ENCODE results near the gene YARS1.

Gene YARS1

DNA sequence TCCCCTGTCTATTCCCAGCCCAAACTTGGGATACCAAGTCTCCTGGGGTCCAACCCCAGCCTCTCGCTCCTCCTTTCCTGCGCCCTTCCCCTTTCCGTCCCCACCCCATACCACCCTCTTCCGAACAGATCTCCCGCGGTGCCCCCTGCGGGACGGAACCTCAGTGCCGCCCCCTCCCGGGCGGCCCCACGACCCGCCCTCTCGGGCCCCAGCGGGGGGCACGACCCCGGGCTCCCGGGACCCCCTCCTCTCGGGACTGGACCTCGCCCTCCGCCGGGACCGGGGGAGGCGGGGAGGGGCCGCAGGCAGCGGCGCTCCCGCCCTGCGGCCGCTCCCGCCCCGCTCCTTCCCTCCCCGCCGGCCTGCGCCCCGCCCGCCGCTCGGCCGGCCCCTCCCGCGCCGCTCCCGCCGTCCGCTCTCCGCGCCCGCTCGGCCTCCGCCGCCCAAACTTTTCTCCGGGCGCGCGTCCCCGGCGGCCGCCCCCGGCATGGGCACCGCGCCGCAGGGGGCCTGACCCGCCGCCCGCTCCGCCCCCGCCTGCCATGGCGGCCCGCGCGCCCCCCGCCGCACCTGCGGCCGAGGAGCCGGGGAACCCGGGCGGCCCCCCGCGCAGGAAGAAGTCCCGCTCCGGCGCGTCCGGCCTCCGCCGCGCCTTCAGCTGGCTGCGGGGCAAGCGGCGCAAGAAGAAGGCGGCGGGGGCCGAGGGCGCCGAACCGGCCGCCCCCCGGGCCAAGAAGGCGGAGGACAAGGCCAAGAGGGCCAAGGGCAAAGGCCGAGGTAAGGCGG lies 75.6 kb downstream of the YARS1 start:
- no peak for FAIRE-seq

GRCh38 chr1:32741059-32741412 lies 76.1 kb downstream of the YARS1 start:
- no peak for FAIRE-seq

DNA sequence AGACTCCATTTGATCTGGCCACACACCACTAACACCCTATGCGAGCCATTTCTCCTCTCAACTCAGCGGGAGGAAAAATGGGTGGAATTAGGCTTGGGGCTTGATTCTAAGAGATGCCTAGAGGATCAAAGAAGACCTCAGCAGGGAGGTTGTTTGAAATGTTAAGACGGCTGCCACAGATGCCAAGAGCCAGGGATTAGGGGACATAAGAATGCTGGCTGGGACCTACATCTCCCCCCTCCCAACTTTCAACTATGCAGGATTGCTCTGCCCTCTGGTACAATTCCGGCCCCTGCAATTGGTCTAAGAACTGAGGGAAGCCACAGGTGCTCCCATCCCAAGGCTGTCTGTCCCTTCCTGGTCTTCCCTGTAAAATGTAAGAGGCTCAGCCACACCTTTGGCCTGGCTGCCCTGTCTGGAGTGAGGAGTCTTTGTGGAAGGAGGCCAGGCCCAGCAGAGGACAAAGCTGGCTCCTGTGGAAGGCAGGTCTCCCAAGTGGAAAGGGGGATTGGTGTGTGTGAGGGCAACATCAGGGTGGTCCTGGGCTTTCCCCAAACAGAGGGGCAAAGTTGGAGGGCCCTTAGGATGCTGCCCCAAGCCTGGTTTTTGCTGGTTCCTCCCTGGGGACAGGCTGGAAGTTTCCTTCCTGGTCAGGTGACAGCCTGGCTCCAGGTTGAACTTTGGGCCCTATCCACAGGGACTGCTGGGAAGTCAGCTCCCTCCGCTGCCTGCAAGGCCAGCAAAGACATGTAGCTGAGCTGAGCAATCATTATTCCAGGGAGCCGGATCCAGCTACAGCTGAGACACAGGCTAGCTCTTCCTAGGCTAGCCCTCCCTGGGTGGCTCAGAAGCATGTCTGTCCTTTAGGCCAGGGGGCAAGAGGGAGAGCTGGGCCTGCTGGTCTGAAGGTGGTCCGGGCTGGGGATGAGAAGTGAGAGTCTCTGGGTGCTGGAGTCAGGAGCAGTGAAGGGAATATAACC lies 80.1 kb downstream of the YARS1 start:
- no peak for FAIRE-seq

DNA sequence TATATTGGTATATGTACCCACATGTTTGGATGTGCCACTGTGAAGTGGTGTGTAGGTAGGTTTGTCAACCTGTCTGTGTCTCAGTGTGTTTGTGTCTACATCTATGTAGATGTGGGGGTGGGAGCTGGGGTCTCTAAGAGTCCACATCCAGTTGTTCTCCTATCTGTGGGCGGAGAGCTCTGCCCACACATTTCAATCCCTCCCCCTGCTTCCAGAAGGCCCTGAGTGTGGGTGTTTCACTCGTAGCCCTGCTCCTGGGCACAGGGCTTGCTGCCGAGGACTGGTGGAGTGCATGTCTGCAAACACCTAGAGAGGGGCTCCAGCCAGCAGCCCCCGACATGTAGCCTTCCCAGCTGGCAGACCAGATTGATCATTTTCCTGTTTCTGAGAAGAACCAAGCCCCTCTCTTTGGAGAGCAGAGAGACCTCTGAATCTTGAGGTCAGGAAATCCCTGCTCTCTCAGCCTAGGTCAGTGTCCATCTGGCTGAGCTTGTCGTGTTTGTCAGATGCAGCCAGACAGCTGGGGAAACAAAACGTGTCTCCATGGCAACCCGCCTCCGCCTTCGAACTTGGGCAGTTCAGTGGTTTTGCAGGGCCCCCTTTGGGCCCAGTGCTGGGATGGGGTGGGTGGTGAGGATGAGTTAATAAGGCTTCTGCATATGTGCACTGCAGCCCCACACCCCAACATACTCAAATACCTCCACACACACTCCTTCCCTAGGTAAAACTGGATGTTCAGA lies 83.4 kb downstream of the YARS1 start:
- FAIRE-seq, result no peak

DNA sequence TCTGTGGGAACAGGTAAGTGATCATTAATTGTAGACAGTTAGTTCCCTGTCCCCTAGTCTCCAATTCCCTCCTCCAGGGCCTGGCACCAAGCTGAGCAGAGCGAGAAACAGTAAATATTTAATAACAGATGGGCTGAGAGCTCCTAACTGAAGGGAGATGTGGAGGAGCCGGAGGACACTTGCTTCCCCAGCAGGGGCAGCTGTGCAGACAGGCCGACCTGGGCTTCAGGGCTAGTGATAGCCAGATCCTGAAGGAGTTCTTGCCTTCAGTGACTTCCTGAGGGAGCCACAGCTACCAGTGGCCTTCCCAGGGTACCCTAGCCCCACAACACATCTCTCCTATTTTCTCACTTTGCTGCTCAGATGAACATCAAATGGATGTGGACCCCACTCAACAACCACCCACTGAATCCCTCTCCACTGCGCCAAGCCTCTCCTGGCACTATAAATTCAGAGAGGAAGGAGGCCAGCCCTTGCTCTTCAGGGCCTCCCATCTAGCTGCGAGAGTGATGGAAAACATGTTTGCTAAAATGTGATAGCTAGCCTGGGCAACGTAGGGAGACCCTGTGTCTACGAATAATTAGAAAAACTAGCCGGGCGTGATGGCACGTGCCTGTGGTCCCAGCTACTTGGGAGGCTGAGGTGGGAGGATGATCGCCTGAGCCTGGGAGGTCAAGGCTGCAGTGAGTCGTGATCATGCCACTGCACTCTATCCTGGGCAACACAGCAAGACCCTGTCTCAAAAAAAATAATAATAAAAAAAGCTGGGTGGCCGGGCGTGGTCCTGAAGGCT lies 87.7 kb downstream of the YARS1 start:
- no peak for FAIRE-seq

GRCh38 chr1:32728413-32729077 lies 88.6 kb downstream of the YARS1 start:
- FAIRE-seq, result no peak

DNA sequence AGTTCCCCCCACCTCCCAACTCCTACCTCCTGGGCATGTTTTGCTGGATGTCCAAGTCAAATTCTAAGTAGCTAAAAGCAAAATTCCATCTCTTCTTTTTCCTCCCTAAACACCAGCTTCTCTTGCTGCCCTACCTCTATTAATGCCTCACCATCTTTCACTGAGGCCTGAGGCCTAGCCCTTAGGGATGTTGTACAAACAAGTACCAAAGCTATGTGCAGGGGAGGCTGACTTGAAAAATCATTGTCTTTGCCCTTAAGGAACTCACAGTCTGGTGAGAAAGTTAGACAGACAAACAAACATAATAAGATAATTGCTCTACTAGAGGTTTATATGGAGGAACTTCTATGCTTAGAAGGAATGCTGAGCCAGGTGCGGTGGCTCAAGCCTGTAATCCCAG lies 89.3 kb downstream of the YARS1 start:
- no peak for FAIRE-seq

DNA sequence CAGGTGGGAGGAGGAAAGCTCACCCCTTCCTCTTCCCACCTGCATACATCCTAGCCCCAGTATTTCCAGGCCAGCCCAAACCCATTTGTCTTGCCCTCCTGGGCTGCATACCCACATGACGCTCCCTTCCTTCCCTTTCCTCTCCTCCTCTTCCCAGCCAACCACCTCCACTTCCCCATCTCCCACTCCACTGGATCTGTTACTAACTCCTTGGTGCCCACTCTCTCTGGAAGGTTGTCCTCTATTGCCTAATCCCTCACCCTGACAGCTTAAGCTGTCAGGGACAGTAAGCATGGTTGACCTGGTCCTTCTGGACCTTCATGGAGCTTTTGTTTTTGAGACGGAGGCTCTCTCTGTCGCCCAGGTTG lies 91.6 kb downstream of the YARS1 start:
- FAIRE-seq, result no peak
